ENCODE data around the gene NKX1-2. TPM values are rescaled to one million over a fixed set of nuclear protein-coding genes. Genes with fewer than 3 reads are reported as not detected.
"Not testable (repeated sequence)": the region's sequence is repeated elsewhere in the genome, so short reads cannot be mapped to it uniquely, and the experiment has no call there.

NKX1-2 gene
- total RNA-seq, 1 experiment from 2014 or later = 0.36 TPM

- not testable (repeated sequence) for H3K36me3 ChIP-seq, H3K27me3 ChIP-seq, DNase-seq, H3K4me3 ChIP-seq, H3K9me3 ChIP-seq
These were observed 8.1 kb downstream of the NKX1-2 start for GRCh38 chr10:124441694-124442093.

- no peaks in the 10 kb centered on the region for H3K9me3 ChIP-seq
- no peaks in the 10 kb centered on the region for H3K27me3 ChIP-seq
- H3K4me3 ChIP-seq = no peak overlapping the region
- DNase-seq = no peak
- H3K36me3 ChIP-seq = no peaks in the 10 kb centered on the region
These were observed 13.6 kb downstream of the NKX1-2 start for GRCh38 chr10:124436191-124436638.

GRCh38 chr10:124435683-124436082, 14.2 kb downstream of the NKX1-2 start:
- not testable (repeated sequence) for H3K4me3 ChIP-seq, H3K27me3 ChIP-seq, DNase-seq, H3K36me3 ChIP-seq, H3K9me3 ChIP-seq

DNA sequence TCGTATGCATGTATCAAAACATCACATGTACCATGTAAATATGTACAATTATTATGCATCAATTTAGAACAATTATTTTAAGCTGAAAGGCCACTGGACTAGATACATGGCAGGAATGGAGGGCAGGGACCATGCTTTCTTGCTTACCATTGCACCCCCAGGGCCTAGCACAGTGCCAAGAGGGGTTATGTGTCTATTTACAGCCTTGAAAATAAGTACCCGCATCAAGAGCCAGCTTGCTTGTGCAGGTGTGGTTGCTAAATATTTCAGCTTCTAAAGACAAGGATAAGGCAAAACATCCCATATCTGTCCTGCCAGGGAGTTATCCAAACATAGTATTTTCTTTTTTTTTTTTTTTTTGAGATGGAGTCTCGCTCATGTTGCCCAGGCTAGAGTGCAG, 16.4 kb downstream of the NKX1-2 start:
- DNase-seq = no peak
- no peaks in the 10 kb centered on the region for H3K27me3 ChIP-seq
- H3K36me3 ChIP-seq = no peaks in the 10 kb centered on the region
- H3K9me3 ChIP-seq = no peaks in the 10 kb centered on the region
- no peak overlapping the region for H3K4me3 ChIP-seq

GRCh38 chr10:124430077-124430476, 19.8 kb downstream of the NKX1-2 start:
- DNase-seq = no peak
- H3K36me3 ChIP-seq = no peaks in the 10 kb centered on the region
- no peak overlapping the region for H3K4me3 ChIP-seq
- peaks cover 3% of the 10 kb centered on the region; the same call in 1 of the 2 replicates for H3K27me3 ChIP-seq
- no peaks in the 10 kb centered on the region for H3K9me3 ChIP-seq

- no peak overlapping the region for H3K4me3 ChIP-seq
- no peaks in the 10 kb centered on the region for H3K36me3 ChIP-seq
- H3K27me3 ChIP-seq = peaks cover 3% of the 10 kb centered on the region; the same call in 1 of the 2 replicates
- H3K9me3 ChIP-seq = no peaks in the 10 kb centered on the region
- no peak for DNase-seq
These were observed 20.3 kb downstream of the NKX1-2 start for GRCh38 chr10:124429576-124429975.

- H3K36me3 ChIP-seq = no peaks in the 10 kb centered on the region
These were observed 21.5 kb downstream of the NKX1-2 start for GRCh38 chr10:124428207-124428777.

GRCh38 chr10:124425227-124425962, 24.4 kb downstream of the NKX1-2 start:
- Histone ChIP-seq H3K36me3 (no peaks in the 10 kb centered on the region), H3K27me3 (peaks cover 10% of the 10 kb centered on the region), H3K4me3 (no peak overlapping the region), H3K9me3 (no peaks in the 10 kb centered on the region)
- no peak for DNase-seq

More at GRCh38 chr10:124428207-124428777, 21.5 kb downstream of the NKX1-2 start:
- Histone ChIP-seq H3K9me3 (no peaks in the 10 kb centered on the region), H3K27me3 (peaks cover 5% of the 10 kb centered on the region; the same call in 1 of the 2 replicates), H3K4me3 (no peak overlapping the region)
- DNase-seq = no peak

DNA sequence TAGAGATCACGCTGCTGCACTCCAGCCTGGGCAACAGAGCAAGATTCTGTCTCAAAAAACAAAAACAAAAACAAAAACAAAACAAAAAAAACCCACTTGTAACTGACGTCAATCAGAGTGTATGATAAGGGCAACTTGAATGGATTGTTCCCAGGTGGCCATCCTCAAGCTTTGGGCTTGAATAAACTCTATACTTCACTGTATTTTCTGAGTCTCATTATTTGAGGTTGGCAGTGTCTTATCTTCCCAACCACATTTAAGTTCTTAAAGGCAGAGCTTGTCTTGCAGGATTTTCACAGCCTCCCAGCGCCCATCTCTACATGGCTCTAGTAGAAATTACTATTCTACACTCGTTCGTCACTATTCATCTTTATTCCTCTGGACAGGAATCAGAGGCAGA, 26.0 kb downstream of the NKX1-2 start:
- Histone ChIP-seq H3K4me3 (no peak overlapping the region), H3K36me3 (no peaks in the 10 kb centered on the region), H3K9me3 (no peaks in the 10 kb centered on the region), H3K27me3 (peaks cover 10% of the 10 kb centered on the region)
- DNase-seq = no peak

DNA sequence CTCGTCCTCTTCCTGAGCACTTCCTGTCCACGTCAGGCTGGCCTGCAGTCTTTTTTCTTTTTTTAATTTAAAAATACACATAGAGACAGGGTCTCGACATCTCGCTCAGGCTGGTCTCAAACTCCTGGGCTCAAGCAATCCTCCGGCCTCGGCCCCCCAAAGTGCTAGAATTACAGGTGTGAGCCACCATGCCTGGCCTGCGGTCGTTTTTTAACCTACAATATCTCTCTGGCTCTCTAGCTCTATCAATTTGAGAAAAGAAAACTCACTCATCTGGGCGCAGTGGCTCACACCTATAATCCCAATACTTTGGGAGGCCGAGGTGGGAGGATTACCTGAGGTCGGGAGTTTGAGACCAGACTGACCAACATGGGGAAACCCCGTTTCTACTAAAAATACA, 27.1 kb downstream of the NKX1-2 start:
- no peak for DNase-seq
- no peak overlapping the region for H3K4me3 ChIP-seq
- no peaks in the 10 kb centered on the region for H3K36me3 ChIP-seq
- H3K9me3 ChIP-seq = no peaks in the 10 kb centered on the region
- H3K27me3 ChIP-seq = peaks cover 10% of the 10 kb centered on the region

DNA sequence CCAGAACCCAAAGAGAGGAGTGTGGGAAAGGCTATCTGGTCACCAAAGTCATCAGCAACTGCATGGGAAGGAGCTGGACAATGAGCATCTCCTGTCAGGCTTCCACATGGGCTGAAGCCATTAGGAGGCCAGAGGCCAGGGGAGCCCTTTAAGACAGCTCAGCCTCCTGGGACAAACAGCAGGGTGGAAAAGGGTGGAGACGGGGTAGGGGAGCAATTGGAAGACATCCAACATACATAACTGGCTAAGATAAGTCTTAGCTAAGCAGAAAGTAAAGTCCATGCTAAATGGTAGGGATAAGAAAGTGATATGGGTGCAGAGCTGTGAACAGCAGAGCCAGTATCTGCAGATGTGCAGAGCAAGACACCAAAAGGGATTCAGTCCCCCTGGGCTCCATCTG, 29.6 kb downstream of the NKX1-2 start:
- Histone ChIP-seq H3K36me3 (no peaks in the 10 kb centered on the region), H3K27me3 (peaks cover 7% of the 10 kb centered on the region), H3K4me3 (no peak overlapping the region), H3K9me3 (no peaks in the 10 kb centered on the region)
- no peak for DNase-seq

DNA sequence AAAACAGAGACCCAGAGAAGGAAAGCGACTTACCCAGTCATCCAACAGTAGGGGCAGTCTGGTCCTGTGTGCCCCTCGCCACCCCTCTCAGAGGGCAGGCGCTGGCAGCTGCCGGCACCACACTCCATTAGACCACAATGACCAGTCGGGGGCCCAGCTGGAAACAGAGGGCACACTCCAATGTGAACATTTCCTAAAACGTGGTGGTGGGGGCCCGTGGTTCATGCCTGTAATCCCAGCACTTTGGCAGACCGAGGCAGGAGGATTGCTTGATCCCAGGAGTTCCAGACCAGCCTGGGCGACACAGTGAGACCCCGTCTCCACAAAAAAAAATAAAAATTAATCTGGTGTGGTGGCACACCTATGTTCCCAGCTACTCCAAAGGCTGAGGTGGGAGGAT, 30.2 kb downstream of the NKX1-2 start:
- no peaks in the 10 kb centered on the region for H3K9me3 ChIP-seq

GRCh38 chr10:124418726-124419501, 30.9 kb downstream of the NKX1-2 start, which contains the start of gene OAT:
TSS of gene OAT (minus strand) at chr10:124418923. CDS start at chr10:124412171, 6,752 bp downstream.
- Histone ChIP-seq H3K36me3 (peaks cover 2% of the 10 kb centered on the region; the same call in 1 of the 2 replicates), H3K9me3 (no peaks in the 10 kb centered on the region)
- peak; percentile 95 for DNase-seq

More for the DNA sequence above, 30.2 kb downstream of the NKX1-2 start:
- Histone ChIP-seq H3K4me3 (peak overlapping the region; percentile 75), H3K27me3 (peaks cover 7% of the 10 kb centered on the region), H3K36me3 (peaks cover under 1% of the 10 kb centered on the region; the same call in 1 of the 2 replicates)
- DNase-seq = no peak

GRCh38 chr10:124417895-124418725, 31.7 kb downstream of the NKX1-2 start:
- H3K9me3 ChIP-seq = no peaks in the 10 kb centered on the region
- H3K27me3 ChIP-seq = peaks cover 5% of the 10 kb centered on the region
- peak overlapping the region; percentile 75 for H3K4me3 ChIP-seq
- H3K36me3 ChIP-seq = peaks cover 2% of the 10 kb centered on the region; the same call in 1 of the 2 replicates
- DNase-seq = peak; percentile 72

More at GRCh38 chr10:124418726-124419501, 30.9 kb downstream of the NKX1-2 start, which contains the start of gene OAT:
- peak within 1 kb of the TSS; percentile 75 for H3K4me3 ChIP-seq
- peaks cover 7% of the 10 kb centered on the region for H3K27me3 ChIP-seq

GRCh38 chr10:124416733-124417132, 33.1 kb downstream of the NKX1-2 start:
- Histone ChIP-seq H3K27me3 (peaks cover 5% of the 10 kb centered on the region), H3K36me3 (peaks cover 5% of the 10 kb centered on the region), H3K4me3 (peak overlapping the region; percentile 75), H3K9me3 (no peaks in the 10 kb centered on the region)
- no peak for DNase-seq

DNA sequence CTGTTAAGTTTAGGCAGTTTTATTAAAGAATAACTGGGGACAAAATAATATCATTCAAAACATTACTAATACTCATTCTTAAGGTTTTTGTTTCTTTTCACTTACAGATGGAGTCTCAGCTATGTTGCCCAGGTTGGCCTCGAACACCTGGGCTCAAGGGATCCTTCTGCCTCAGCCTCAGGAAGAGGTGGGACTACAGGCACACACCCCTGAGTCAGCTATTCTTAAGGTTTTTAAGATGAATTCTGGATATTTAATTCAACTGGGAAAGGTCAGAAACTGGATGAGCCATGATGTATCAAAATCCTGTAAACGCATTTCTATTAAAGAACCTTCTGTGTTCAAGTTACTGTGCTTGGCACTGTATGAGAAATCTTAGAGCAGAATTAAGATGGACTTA, 34.6 kb downstream of the NKX1-2 start:
- DNase-seq = no peak
- no peaks in the 10 kb centered on the region for H3K9me3 ChIP-seq
- no peak overlapping the region for H3K4me3 ChIP-seq

More for the DNA sequence above, 34.6 kb downstream of the NKX1-2 start:
- H3K27me3 ChIP-seq = no peaks in the 10 kb centered on the region
- peaks cover 10% of the 10 kb centered on the region for H3K36me3 ChIP-seq

All from MG63 (cell line).